Neuron (in vitro differentiated cells): ENCODE results near the gene COX14.
"Not testable (repeated sequence)": the region's sequence is repeated elsewhere in the genome, so short reads cannot be mapped to it uniquely, and the experiment has no call there.

Experiments
- H2AFZ ChIP-seq: one replicate; pipeline ENCODE4 v1.6.1; 2013; ENCODE audit warnings: low read depth, mild to moderate bottlenecking, inconsistent platforms, low read length, moderate library complexity
- H3K27me3 ChIP-seq: one replicate; pipeline ENCODE4 v1.6.1; 2013; ENCODE audit warnings: low read length; ENCODE audit not compliant: insufficient read depth
- H3K36me3 ChIP-seq: one replicate; pipeline ENCODE4 v1.6.1; 2013; ENCODE audit warnings: low read length; ENCODE audit not compliant: insufficient read depth
- H3K4me1 ChIP-seq: one replicate; pipeline ENCODE4 v1.6.1; 2013; ENCODE audit warnings: low read length; ENCODE audit not compliant: insufficient read depth
- H3K4me3 ChIP-seq: 2 replicates; pipeline ENCODE4 v1.5.1; 2013; ENCODE audit warnings: mild to moderate bottlenecking, low read length, moderate library complexity
- H3K9me3 ChIP-seq: one replicate; pipeline ENCODE4 v1.6.1; 2013; ENCODE audit warnings: low read length

The COX14 gene

GRCh38 chr12:50123203-50123602, 11.2 kb downstream of the COX14 start:
- Histone ChIP-seq H3K4me3 (no peak overlapping the region), H3K36me3 (peaks cover 19% of the 10 kb centered on the region)

GRCh38 chr12:50127546-50127945, 15.5 kb downstream of the COX14 start:
- no peaks in the 10 kb centered on the region for H3K27me3 ChIP-seq
- no peak overlapping the region for H2AFZ ChIP-seq
- no peaks in the 10 kb centered on the region for H3K4me1 ChIP-seq
- no peaks in the 10 kb centered on the region for H3K9me3 ChIP-seq
- no peak overlapping the region for H3K4me3 ChIP-seq
- peaks cover 41% of the 10 kb centered on the region for H3K36me3 ChIP-seq

More at GRCh38 chr12:50123203-50123602, 11.2 kb downstream of the COX14 start:
- H3K9me3 ChIP-seq, result no peaks in the 10 kb centered on the region
- H2AFZ ChIP-seq, result no peak overlapping the region
- H3K27me3 ChIP-seq, result no peaks in the 10 kb centered on the region
- H3K4me1 ChIP-seq, result no peaks in the 10 kb centered on the region

DNA sequence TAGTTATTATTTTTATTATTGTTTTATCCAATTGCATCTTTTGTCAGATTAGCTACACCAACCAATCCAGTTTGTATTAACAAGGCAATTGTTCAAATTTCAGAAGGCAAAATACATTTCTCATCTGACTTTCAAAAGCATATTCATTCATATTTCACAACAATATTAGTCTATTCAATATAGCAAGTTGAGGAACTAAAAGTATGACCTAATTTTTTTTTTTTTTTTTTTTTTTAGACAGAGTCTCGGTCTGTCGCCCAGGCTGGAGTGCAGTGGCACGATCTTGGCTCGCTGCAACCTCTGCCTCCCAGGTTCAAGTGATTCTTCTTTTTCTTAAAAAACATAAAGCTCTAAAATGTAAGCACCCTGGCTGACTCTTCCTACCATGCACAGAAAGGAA, 17.3 kb downstream of the COX14 start:
- Histone ChIP-seq H2AFZ (no peak overlapping the region), H3K36me3 (peaks cover 51% of the 10 kb centered on the region), H3K9me3 (no peaks in the 10 kb centered on the region)

DNA sequence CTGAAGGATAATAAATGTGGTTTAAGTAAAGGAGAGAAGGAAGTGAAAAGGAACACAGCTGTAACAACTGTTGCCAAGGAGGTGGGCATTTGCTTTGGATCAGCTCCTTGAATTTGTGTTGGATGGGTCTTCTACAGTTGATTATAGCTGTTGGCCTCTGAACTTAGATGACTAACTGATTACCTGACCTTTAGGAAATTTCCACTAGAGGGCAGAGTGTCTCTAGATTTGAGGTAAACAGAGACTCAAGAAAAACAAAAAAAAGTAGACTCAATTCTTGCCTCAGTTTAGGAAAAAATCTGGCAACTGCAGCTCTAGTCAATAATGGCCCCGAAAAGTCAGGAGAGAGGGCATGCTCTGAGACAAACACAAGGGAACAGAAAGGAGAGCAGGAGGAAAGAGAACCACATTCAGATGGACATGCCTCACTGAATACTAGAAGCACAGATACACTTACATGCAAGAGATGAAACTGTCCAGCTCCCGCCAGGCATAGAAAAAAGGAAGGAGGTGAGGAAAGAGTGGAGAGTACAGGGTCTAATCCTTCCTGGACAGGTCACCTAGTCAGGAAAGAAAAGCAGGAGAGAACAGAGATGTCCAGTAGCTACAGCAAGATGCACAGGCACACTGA, 20.6 kb downstream of the COX14 start:
- peaks cover 77% of the 10 kb centered on the region for H3K36me3 ChIP-seq

More for the DNA sequence above, 17.3 kb downstream of the COX14 start:
- no peaks in the 10 kb centered on the region for H3K4me1 ChIP-seq
- H3K4me3 ChIP-seq, result no peak overlapping the region
- no peaks in the 10 kb centered on the region for H3K27me3 ChIP-seq

DNA sequence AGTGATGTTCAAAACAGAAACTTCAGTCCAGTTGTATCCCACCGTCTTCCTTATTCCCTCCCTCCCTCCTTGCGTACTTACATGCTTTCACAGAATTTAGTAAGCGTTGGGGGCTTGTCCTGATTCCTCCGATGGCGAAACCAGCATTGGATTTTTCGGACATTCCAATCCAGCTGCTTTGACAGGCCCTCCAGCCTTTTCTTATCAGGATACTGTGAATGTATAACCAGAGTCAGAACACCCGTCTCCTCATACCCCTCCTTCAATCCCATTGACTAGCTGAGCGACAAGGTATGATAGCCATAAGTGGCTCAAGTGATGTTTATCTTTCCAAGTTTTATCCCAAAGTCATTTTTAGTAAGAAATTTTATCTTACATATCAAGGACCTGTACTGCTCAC, 31.0 kb downstream of the COX14 start:
- H3K4me3 ChIP-seq, result no peak overlapping the region
- H3K36me3 ChIP-seq, result peaks cover 56% of the 10 kb centered on the region
- H3K27me3 ChIP-seq, result no peaks in the 10 kb centered on the region
- no peak overlapping the region for H2AFZ ChIP-seq
- no peaks in the 10 kb centered on the region for H3K9me3 ChIP-seq
- H3K4me1 ChIP-seq, result no peaks in the 10 kb centered on the region

More for the DNA sequence above, 20.6 kb downstream of the COX14 start:
- Histone ChIP-seq H2AFZ (no peak overlapping the region), H3K4me3 (no peak overlapping the region), H3K4me1 (no peaks in the 10 kb centered on the region), H3K9me3 (no peaks in the 10 kb centered on the region), H3K27me3 (no peaks in the 10 kb centered on the region)

- no peaks in the 10 kb centered on the region for H3K27me3 ChIP-seq
- H3K4me3 ChIP-seq, result no peak overlapping the region
- H2AFZ ChIP-seq, result no peak overlapping the region
- no peaks in the 10 kb centered on the region for H3K4me1 ChIP-seq
- no peaks in the 10 kb centered on the region for H3K9me3 ChIP-seq
- peaks cover 39% of the 10 kb centered on the region for H3K36me3 ChIP-seq
Measured at GRCh38 chr12:50145439-50145838, 33.4 kb downstream of the COX14 start.

DNA sequence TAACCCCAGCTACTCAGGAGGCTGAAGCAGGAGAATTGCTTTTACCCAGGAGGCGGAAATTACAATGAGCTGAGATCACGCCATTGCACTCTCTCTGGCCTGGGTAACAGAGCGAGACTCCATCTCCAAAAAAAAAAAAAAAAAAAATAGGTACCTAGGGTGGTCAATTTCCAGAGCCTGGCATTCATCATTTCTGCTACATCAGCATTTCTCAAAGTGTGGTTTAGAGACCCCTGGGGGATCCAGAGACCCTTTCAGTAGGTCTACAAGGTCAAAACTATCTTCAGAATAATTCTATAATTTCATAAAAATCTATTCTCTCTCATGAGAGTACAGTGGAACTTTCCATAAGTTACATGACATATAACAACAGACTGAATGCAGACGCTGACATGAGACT, 35.2 kb downstream of the COX14 start:
- H3K4me1 ChIP-seq, result no peaks in the 10 kb centered on the region

DNA sequence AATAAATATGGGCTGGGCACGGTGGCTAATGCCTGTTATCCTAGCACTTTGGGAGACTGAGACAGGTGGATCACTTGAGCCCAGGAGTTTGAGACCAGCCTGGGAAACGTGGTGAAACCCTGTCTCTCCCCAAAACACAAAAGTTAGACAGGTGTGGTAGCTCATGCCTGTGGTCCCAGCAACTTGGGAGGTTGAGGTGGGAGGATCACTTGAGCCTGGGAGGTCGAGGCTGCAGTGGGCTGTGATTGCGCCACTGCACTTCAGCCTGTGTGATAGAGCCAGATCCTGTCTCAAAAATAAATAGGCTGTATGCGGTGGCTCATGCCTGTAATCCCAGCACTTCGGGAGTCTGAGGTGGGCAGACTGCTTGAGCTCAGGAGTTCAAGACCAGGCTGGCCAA, 36.0 kb downstream of the COX14 start:
- peaks cover 13% of the 10 kb centered on the region for H3K36me3 ChIP-seq
- H3K27me3 ChIP-seq, H3K4me1 ChIP-seq, H3K4me3 ChIP-seq, H2AFZ ChIP-seq, H3K9me3 ChIP-seq: not testable (repeated sequence)

More for the DNA sequence above, 35.2 kb downstream of the COX14 start:
- H3K4me3 ChIP-seq, result no peak overlapping the region
- H3K36me3 ChIP-seq, result peaks cover 20% of the 10 kb centered on the region
- no peaks in the 10 kb centered on the region for H3K27me3 ChIP-seq
- H2AFZ ChIP-seq, result no peak overlapping the region
- no peaks in the 10 kb centered on the region for H3K9me3 ChIP-seq

GRCh38 chr12:50149311-50149710, 37.3 kb downstream of the COX14 start:
- H3K36me3 ChIP-seq, result peaks cover 7% of the 10 kb centered on the region
- H3K9me3 ChIP-seq, result no peaks in the 10 kb centered on the region
- H2AFZ ChIP-seq, result no peak overlapping the region
- H3K4me1 ChIP-seq, result no peaks in the 10 kb centered on the region
- no peak overlapping the region for H3K4me3 ChIP-seq
- no peaks in the 10 kb centered on the region for H3K27me3 ChIP-seq

DNA sequence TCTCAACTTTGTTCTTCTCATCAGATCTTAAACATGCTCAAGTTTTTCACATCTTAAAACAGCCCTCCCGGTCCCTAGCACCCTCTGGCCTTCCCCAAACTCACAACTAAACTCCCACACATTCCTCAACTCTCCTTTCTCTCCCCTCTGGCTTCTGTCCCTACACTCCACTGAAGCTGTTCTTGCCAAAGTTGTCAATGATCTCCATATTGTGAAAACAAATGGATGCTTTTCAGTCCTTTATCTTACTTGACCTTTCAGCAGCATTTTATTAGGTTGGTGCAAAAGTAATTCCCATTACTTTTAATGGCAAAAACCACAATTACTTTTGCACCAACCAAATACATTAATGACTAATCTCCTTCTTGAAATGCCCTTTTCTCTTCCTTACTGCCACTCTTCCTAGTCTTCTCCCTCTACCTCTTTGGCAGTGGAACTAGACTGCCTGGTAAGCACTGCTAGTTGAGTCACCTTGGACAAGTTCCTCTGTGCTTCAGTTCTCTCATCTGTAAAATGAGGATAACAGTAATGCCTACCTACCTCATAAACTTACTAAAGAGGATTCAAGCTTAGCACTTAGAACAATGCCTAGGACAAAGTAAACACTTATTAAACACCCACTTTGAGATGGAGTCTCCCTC, 39.1 kb downstream of the COX14 start:
- Histone ChIP-seq H3K4me3 (no peak overlapping the region), H3K4me1 (no peaks in the 10 kb centered on the region), H3K27me3 (no peaks in the 10 kb centered on the region), H2AFZ (no peak overlapping the region), H3K36me3 (peaks cover 5% of the 10 kb centered on the region), H3K9me3 (no peaks in the 10 kb centered on the region)

DNA sequence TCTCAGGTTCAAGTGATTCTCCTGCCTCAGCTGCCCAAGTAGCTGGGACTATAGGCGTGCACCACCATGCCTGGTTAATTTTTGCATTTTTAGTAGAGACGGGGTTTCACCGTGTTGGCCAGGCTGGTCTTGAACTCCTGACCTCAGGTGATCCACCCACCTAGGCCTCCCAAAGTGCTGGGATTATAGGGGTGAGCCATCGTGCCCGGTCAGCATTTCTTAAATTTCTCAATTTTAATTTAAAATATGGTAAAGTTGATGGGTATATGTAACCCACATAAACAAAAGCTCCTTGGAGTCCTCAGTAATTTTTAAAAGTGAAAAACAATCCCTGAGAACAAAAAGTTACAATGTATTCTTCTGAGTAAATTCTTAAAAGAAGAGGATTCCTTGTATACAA, 42.9 kb downstream of the COX14 start:
- H3K27me3 ChIP-seq, H3K4me1 ChIP-seq, H2AFZ ChIP-seq: not testable (repeated sequence)

DNA sequence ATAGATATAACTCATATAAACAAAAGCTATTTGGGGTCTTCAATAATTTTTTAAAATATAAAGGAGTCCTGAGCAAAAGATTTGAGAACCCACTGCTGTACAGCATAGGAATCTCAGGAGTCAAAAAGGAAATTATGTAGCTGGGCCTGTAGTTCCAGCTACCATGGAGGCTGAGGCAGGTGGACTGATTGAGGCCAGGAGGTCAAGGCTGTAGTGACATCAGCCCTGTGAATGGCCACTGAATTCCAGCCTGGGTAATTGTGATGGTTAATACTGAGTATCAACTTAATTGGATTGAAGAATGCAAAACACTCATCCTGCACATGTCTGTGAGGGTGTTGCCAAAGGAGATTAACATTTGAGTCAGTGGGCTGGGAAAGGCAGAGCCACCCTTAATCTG, 44.6 kb downstream of the COX14 start:
- Histone ChIP-seq H3K4me1 (peaks cover 6% of the 10 kb centered on the region), H2AFZ (no peak overlapping the region), H3K4me3 (no peak overlapping the region), H3K27me3 (no peaks in the 10 kb centered on the region), H3K9me3 (no peaks in the 10 kb centered on the region), H3K36me3 (peaks cover 9% of the 10 kb centered on the region)

More for the DNA sequence above, 42.9 kb downstream of the COX14 start:
- H3K36me3 ChIP-seq, result peaks cover 10% of the 10 kb centered on the region
- H3K4me3 ChIP-seq, H3K9me3 ChIP-seq: not testable (repeated sequence)

DNA sequence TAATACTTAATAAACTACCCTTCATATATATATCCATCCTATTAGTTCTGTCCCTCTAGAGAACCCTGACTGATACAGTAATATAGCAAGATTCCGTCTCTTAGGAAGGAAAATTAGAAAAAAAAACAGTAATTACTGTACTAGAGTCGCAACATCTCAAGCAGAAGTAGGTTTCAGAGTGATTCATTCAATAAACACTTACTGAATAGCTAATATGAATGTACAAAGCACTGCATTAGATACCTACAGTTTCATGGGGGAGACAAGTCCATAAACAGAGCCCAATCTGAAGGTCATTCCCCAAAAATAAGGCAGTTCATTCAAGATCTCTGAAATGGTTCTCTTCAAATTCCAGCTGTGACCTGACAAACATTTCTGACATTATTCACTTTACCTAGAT, 45.2 kb downstream of the COX14 start:
- no peak overlapping the region for H2AFZ ChIP-seq
- no peaks in the 10 kb centered on the region for H3K27me3 ChIP-seq
- H3K9me3 ChIP-seq, result no peaks in the 10 kb centered on the region
- peaks cover 9% of the 10 kb centered on the region for H3K36me3 ChIP-seq
- H3K4me3 ChIP-seq, result no peak overlapping the region
- H3K4me1 ChIP-seq, result peaks cover 6% of the 10 kb centered on the region

GRCh38 chr12:50160643-50161042, 48.6 kb downstream of the COX14 start:
- H3K9me3 ChIP-seq, result no peaks in the 10 kb centered on the region
- no peaks in the 10 kb centered on the region for H3K27me3 ChIP-seq
- peaks cover 9% of the 10 kb centered on the region for H3K4me1 ChIP-seq
- no peak overlapping the region for H3K4me3 ChIP-seq
- H2AFZ ChIP-seq, result no peak overlapping the region
- H3K36me3 ChIP-seq, result peaks cover 8% of the 10 kb centered on the region
